PC-3 (cell line): ENCODE measurements around the gene MYH7.

ENCODE experiments used
- EZH2 ChIP-seq: fragments of 300-600 bp; sonication (generic); IDR thresholded peaks from one replicate; pipeline ENCODE4 v1.6.1; 2017; ENCODE audit warnings: antibody characterized with exemption, mild to moderate bottlenecking, low read length; ENCODE audit not compliant: unreplicated experiment
- EZH2phosphoT487 ChIP-seq: fragments of 300-600 bp; sonication (generic); IDR thresholded peaks from 2 replicates; pipeline ENCODE4 v1.6.1; 2018; ENCODE audit warnings: mild to moderate bottlenecking, antibody characterized with exemption, low read length, borderline replicate concordance
- TF ChIP-seq, protein P1 (sequence below): fragments of 300-600 bp; sonication (generic); conservative IDR thresholded peaks from 2 replicates; pipeline ENCODE4 v1.5.1; 2017; ENCODE audit warnings: antibody characterized with exemption, low read depth, mild to moderate bottlenecking, low read length

- no peak for TF ChIP-seq EZH2
- TF ChIP-seq EZH2phosphoT487, result no peak
- TF ChIP-seq, protein P1, sequence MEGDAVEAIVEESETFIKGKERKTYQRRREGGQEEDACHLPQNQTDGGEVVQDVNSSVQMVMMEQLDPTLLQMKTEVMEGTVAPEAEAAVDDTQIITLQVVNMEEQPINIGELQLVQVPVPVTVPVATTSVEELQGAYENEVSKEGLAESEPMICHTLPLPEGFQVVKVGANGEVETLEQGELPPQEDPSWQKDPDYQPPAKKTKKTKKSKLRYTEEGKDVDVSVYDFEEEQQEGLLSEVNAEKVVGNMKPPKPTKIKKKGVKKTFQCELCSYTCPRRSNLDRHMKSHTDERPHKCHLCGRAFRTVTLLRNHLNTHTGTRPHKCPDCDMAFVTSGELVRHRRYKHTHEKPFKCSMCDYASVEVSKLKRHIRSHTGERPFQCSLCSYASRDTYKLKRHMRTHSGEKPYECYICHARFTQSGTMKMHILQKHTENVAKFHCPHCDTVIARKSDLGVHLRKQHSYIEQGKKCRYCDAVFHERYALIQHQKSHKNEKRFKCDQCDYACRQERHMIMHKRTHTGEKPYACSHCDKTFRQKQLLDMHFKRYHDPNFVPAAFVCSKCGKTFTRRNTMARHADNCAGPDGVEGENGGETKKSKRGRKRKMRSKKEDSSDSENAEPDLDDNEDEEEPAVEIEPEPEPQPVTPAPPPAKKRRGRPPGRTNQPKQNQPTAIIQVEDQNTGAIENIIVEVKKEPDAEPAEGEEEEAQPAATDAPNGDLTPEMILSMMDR, result no peak
Measured at GRCh38 chr14:23443881-23444280, 8.4 kb upstream of the MYH7 start.
